Endothelial cell of umbilical vein (primary cell): ENCODE data around the gene SLC18B1. TPM values are rescaled to one million over a fixed set of nuclear protein-coding genes. Genes with fewer than 3 reads are reported as not detected.

Experiments
- BruUV-seq: library from RNA; stranded (reverse); fragments of 400-500 nt; replicated peaks from 2 replicates; lab custom pipeline; 2021; lab: Mats Ljungman, UMichigan
- CTCF ChIA-PET: fragments of 300-600, 350-600 bp; sonication (Branson Sonifier 250); formaldehyde crosslinking; loops from one replicate; lab custom pipeline; 2021; ENCODE audit warnings: antibody characterized with exemption, inconsistent platforms; lab: Charles Lee
- POLR2A ChIA-PET: fragments of 300-600, 350-600 bp; sonication (Branson Sonifier 250); formaldehyde crosslinking; loops from one replicate; lab custom pipeline; 2021; ENCODE audit warnings: antibody characterized with exemption, inconsistent platforms; lab: Charles Lee
- DNase-seq: peaks from one replicate; pipeline ENCODE4 v3.0.0-alpha.2; 2011; ENCODE audit warnings: low read depth, low spot score
- FAIRE-seq: peaks from 2 replicates; lab custom pipeline; 2011; peaks lifted over from hg19 to GRCh38; lab: Jason Lieb, UNC
- H2AFZ ChIP-seq: 2 replicates; pipeline ENCODE4 v1.6.0; 2012; ENCODE audit warnings: low read depth, low read length, control low read depth, inconsistent platforms
- H3K27ac ChIP-seq: 2 replicates; pipeline ENCODE4 v1.5.1; 2011; ENCODE audit warnings: low read depth, mild to moderate bottlenecking, control low read depth, low read length, moderate library complexity; ENCODE audit not compliant: insufficient read depth
- H3K27me3 ChIP-seq, 2 experiments: 2 replicates each; pipeline versions ENCODE4 v1.6.0 to v1.6.1; 2011; ENCODE audit warnings: low read length in 2 of 2, mixed read lengths in 1 of 2; ENCODE audit not compliant: control insufficient read depth in 2 of 2, insufficient read depth in 2 of 2
- H3K36me3 ChIP-seq, 2 experiments: 2 replicates in 1 of 2; 3 replicates in 1 of 2; pipeline ENCODE4 v1.5.1; 2011; ENCODE audit warnings: low read length in 2 of 2, mild to moderate bottlenecking in 1 of 2, moderate library complexity in 1 of 2; ENCODE audit not compliant: control insufficient read depth in 2 of 2, insufficient read depth in 2 of 2; ENCODE audit errors: extremely low read depth in 1 of 2
- H3K4me1 ChIP-seq: 3 replicates; pipeline ENCODE4 v1.5.1; 2011; ENCODE audit warnings: mild to moderate bottlenecking, low read length; ENCODE audit not compliant: control insufficient read depth, insufficient read depth; ENCODE audit errors: extremely low read depth
- H3K4me2 ChIP-seq: 2 replicates; pipeline ENCODE4 v1.6.1; 2011; ENCODE audit warnings: low read length, control low read depth, mixed read lengths; ENCODE audit not compliant: insufficient read depth
- H3K4me3 ChIP-seq, 3 experiments: fragments of 200-600 bp in 1 of 3; sonication (generic), shearing (Covaris generic) in 1 of 3; replicated peaks in 1 of 3; 2 replicates each; pipeline ENCODE4 v1.5.1; 2011 to 2016; ENCODE audit warnings: control low read depth in 3 of 3, low read length in 3 of 3, mild to moderate bottlenecking in 2 of 3, inconsistent platforms in 1 of 3, low read depth in 1 of 3, moderate library complexity in 1 of 3; ENCODE audit not compliant: insufficient read depth in 1 of 3
- H3K79me2 ChIP-seq: 2 replicates; pipeline ENCODE4 v1.6.0; 2012; ENCODE audit warnings: low read length, inconsistent platforms; ENCODE audit not compliant: control insufficient read depth, insufficient read depth
- H3K9ac ChIP-seq: replicated peaks from 2 replicates; pipeline ENCODE3; 2011; ENCODE audit warnings: low read length, control low read depth; ENCODE audit not compliant: insufficient read depth; ENCODE audit errors: extremely low read depth
- H3K9me1 ChIP-seq: replicated peaks from 3 replicates; pipeline ENCODE4 v1.6.0; 2011; ENCODE audit warnings: mild to moderate bottlenecking, low read length; ENCODE audit not compliant: control insufficient read depth, insufficient read depth; ENCODE audit errors: extremely low read depth
- H3K9me3 ChIP-seq: replicated peaks from 2 replicates; pipeline ENCODE4 v1.5.1; 2012; ENCODE audit warnings: low read length, inconsistent platforms; ENCODE audit not compliant: control insufficient read depth, insufficient read depth
- H4K20me1 ChIP-seq: replicated peaks from 2 replicates; pipeline ENCODE3; 2011; ENCODE audit warnings: mild to moderate bottlenecking, low read length; ENCODE audit not compliant: control insufficient read depth, insufficient read depth; ENCODE audit errors: extremely low read depth
- CTCF ChIP-seq, 2 donors: IDR thresholded peaks; 1 replicate in 1 of 2; 2 replicates in 1 of 2; pipeline ENCODE4 v1.5.1; 2011; ENCODE audit warnings: low read length in 2 of 2, mild to moderate bottlenecking in 2 of 2, moderate library complexity in 2 of 2, control low read depth in 1 of 2, inconsistent platforms in 1 of 2, low read depth in 1 of 2; ENCODE audit not compliant: insufficient read depth in 1 of 2; ENCODE audit errors: extremely low read depth in 1 of 2
- EZH2 ChIP-seq: IDR thresholded peaks from 2 replicates; pipeline ENCODE4 v1.6.1; 2012; ENCODE audit warnings: borderline replicate concordance, low read depth, mild to moderate bottlenecking, moderate library complexity, low read length, inconsistent platforms; ENCODE audit not compliant: severe bottlenecking
- FOS ChIP-seq: IDR thresholded peaks from 2 replicates; pipeline ENCODE4 v1.6.1; 2011; ENCODE audit warnings: mild to moderate bottlenecking, low read length, moderate library complexity, borderline replicate concordance; ENCODE audit not compliant: insufficient read depth
- GATA2 ChIP-seq: IDR thresholded peaks from 2 replicates; pipeline ENCODE4 v1.7.0; 2011; ENCODE audit warnings: low read depth, mild to moderate bottlenecking, moderate library complexity, mixed read lengths, low read length; ENCODE audit not compliant: insufficient read length, insufficient read depth
- JUN ChIP-seq: IDR thresholded peaks from 2 replicates; pipeline ENCODE4 v1.6.1; 2011; ENCODE audit warnings: borderline replicate concordance, low read depth; ENCODE audit not compliant: insufficient read length, insufficient read depth
- MAX ChIP-seq: IDR thresholded peaks from 2 replicates; pipeline ENCODE4 v1.6.1; 2011; ENCODE audit not compliant: insufficient read depth, insufficient read length
- MYC ChIP-seq: IDR thresholded peaks from one replicate; pipeline ENCODE4 v1.6.1; 2011; ENCODE audit warnings: mild to moderate bottlenecking, low read depth, low read length
- POLR2A ChIP-seq: IDR thresholded peaks from 2 replicates; pipeline ENCODE4 v1.6.1; 2012; ENCODE audit warnings: low read depth, mild to moderate bottlenecking, control low read depth, low read length
- POLR2AphosphoS5 ChIP-seq: IDR thresholded peaks from 2 replicates; pipeline ENCODE4 v1.6.1; 2012; ENCODE audit warnings: low read depth, mild to moderate bottlenecking, control low read depth, low read length, moderate library complexity; ENCODE audit not compliant: insufficient read depth
- dilution Hi-C: fragments of 300-500 bp; cut with MboI; formaldehyde crosslinking; loops from one replicate; pipeline ENCODE4 v1.15.0; 2019; ENCODE audit warnings: low sequenced_read_pairs; ENCODE audit not compliant: extremely low pct_ligation_motif_present
- intact Hi-C: fragments of 100-400 bp; cut with micrococcal nuclease; formaldehyde crosslinking; loops from one replicate; pipeline ENCODE4 v1.10.0; 2022
- polyA plus RNA-seq, 4 experiments: library from polyadenylated mRNA; depleted of rRNA in 3 of 4; stranded (reverse) in 3 of 4; unstranded in 1 of 4; fragments of >200 nt; gene quantifications; 2 replicates each; pipeline versions ENCODE4 v1.2.1 to v1.2.3, GENCODE V29; 2011 to 2012; ENCODE audit warnings: missing spikeins in 1 of 4
- total RNA-seq: library from RNA; stranded (reverse); gene quantifications from 2 replicates; pipeline ENCODE4 v1.2.3, GENCODE V29; 2021

The SLC18B1 gene
- total and polyA plus RNA-seq, 2 donors (not counting 3 experiments of a cell fraction or from before 2014, with no cell fraction given) = 8.4 to 9.2 TPM

- POLR2A ChIA-PET = no interaction called here
- no peaks in the 10 kb centered on the region for H3K9me3 ChIP-seq
Measured at GRCh38 chr6:132752255-132752654, 46.2 kb downstream of the SLC18B1 start.

More at GRCh38 chr6:132752255-132752654, 46.2 kb downstream of the SLC18B1 start:
- no peak for DNase-seq
- no peaks in the 10 kb centered on the region for H4K20me1 ChIP-seq
- no peaks in the 10 kb centered on the region for H3K79me2 ChIP-seq
- CTCF ChIA-PET = interaction anchor here (0.6 to 1.0 kb wide), 5 partner anchors 8 to 48 kb away, joined by 3 to 4 read pairs (median 3); partner anchors contain the start of gene SLC18B1
- H3K4me2 ChIP-seq = no peak overlapping the region
- H3K9ac ChIP-seq = no peak overlapping the region
- H3K4me1 ChIP-seq = no peaks in the 10 kb centered on the region
- H3K27me3 ChIP-seq = peaks cover 0 to 5% of the 10 kb centered on the region in 2 experiments
- no TSS peak for BruUV-seq
- dilution Hi-C loops = no loop called here
- no peak overlapping the region for H3K27ac ChIP-seq
- no peak for FAIRE-seq
- no peak overlapping the region for H2AFZ ChIP-seq
- TF ChIP-seq POLR2A (no peak), MYC (no peak), POLR2AphosphoS5 (no peak), GATA2 (no peak), JUN (no peak), MAX (no peak), FOS (no peak), EZH2 (no peak), CTCF (IDR thresholded peaks at IDR 0.05; ENCODE audit: extremely low read depth in 1 of 2, insufficient read depth in 1 of 2, low read depth in 1 of 2, low read length in 2 of 2) (no peak)
- H3K9me1 ChIP-seq = no peaks in the 10 kb centered on the region
- no peaks in the 10 kb centered on the region for H3K36me3 ChIP-seq
- intact Hi-C loops = loop anchor here (1.0 kb wide), 1 partner anchor 47 kb away; no protein-coding TSS in a partner anchor
- no peak overlapping the region for H3K4me3 ChIP-seq
